Lung (tissue), 12 donors: Measurements from ENCODE around the gene INVS. TPM values are rescaled to one million over a fixed set of nuclear protein-coding genes. Genes with fewer than 3 reads are reported as not detected.

Experiments
- ATAC-seq: fragments of 200-7000 bp; cut with Tn5 transposase; one replicate; pipeline ENCODE4 v1.9.1; 2020; ENCODE audit warnings: moderate number of reproducible peaks; ENCODE audit not compliant: insufficient read depth, low FRiP score
- DNase-seq, 3 donors: peaks; one replicate each; pipeline ENCODE4 v3.0.0-alpha.2; 2013 to 2017
- H3K27ac ChIP-seq, 2 donors: one replicate each; pipeline ENCODE4 v1.5.1; 2013; ENCODE audit warnings: mild to moderate bottlenecking in 2 of 2, moderate library complexity in 2 of 2, control low read depth in 1 of 2, inconsistent platforms in 1 of 2, low read depth in 1 of 2, low read length in 1 of 2
- H3K27me3 ChIP-seq, 3 donors: one replicate each; pipeline ENCODE4 v1.5.1; 2013; ENCODE audit warnings: low read length in 2 of 3; ENCODE audit not compliant: control insufficient read depth in 3 of 3, insufficient read depth in 3 of 3
- H3K36me3 ChIP-seq, 4 donors: one replicate each; pipeline ENCODE4 v1.5.1; 2013; ENCODE audit warnings: low read length in 4 of 4, mild to moderate bottlenecking in 1 of 4, moderate library complexity in 1 of 4; ENCODE audit not compliant: control insufficient read depth in 4 of 4, insufficient read depth in 4 of 4
- H3K4me1 ChIP-seq, 5 donors: one replicate each; pipeline ENCODE4 v1.5.1; 2013; ENCODE audit warnings: low read length in 5 of 5, mild to moderate bottlenecking in 2 of 5, moderate library complexity in 1 of 5; ENCODE audit not compliant: control insufficient read depth in 5 of 5, insufficient read depth in 5 of 5
- H3K4me3 ChIP-seq: one replicate; pipeline ENCODE4 v1.5.1; 2013; ENCODE audit warnings: mild to moderate bottlenecking, control low read depth, moderate library complexity
- H3K9ac ChIP-seq, 2 donors: one replicate each; pipeline ENCODE4 v1.5.1; 2013; ENCODE audit warnings: low read length in 2 of 2, control low read depth in 1 of 2; ENCODE audit not compliant: insufficient read depth in 1 of 2
- H3K9me3 ChIP-seq, 4 donors: one replicate each; pipeline ENCODE4 v1.5.1; 2013; ENCODE audit warnings: low read length in 3 of 4, mild to moderate bottlenecking in 1 of 4, moderate library complexity in 1 of 4; ENCODE audit not compliant: control insufficient read depth in 4 of 4, insufficient read depth in 3 of 4
- CTCF ChIP-seq: IDR thresholded peaks from 2 replicates; pipeline ENCODE4 v1.5.1; 2012; ENCODE audit warnings: mild to moderate bottlenecking; ENCODE audit errors: control extremely low read depth, extremely low read depth
- WGBS, 2 donors: extraction: QIAGEN DNeasy Blood & Tissue Kit; methylation state at CpG; one replicate each; pipeline ENCODE4 v1.1.7; 2013; 5-methylcytosine and 5-hydroxymethylcytosine counted together
- polyA plus RNA-seq, 2 donors: library from polyadenylated mRNA; stranded (reverse); fragments of 200-250 nt; gene quantifications; one replicate each; pipeline ENCODE4 v1.2.1, GENCODE V29; 2013
- total RNA-seq, 2 donors: library from RNA; depleted of rRNA in 1 of 2; stranded (reverse); fragments of >200 nt in 1 of 2; gene quantifications; one replicate each; pipeline ENCODE4 v1.2.1, GENCODE V29; 2014 to 2021
- donor health status: control.
- donor health status: control.
- donor health status: Bipolar disorder and iron deficiency.
- donor health status: healthy.
- donor health status: DM: yes; HTN: yes; CAD: no.

Gene INVS
- total and polyA plus RNA-seq, 4 donors, result 3.4 to 52.1 (median 12.5) TPM

- Histone ChIP-seq H3K27ac (no peak overlapping the region), H3K9ac (no peak overlapping the region), H3K4me1 (peaks cover 0 to 8% (median 0%) of the 10 kb centered on the region in 5 donors), H3K36me3 (peaks cover 1 to 6% (median 5%) of the 10 kb centered on the region in 4 donors), H3K4me3 (no peak overlapping the region), H3K27me3 (no peaks in the 10 kb centered on the region), H3K9me3 (peaks cover 0 to 2% (median 0%) of the 10 kb centered on the region in 4 donors)
- no peak for DNase-seq
- no peak for TF ChIP-seq CTCF
- no peak for ATAC-seq
- WGBS, 2 donors, result 90 to 91% methylated on average over 2 of the region's 2 CpGs
These were observed 26.2 kb downstream of the INVS start for GRCh38 chr9:100125236-100125635.

GRCh38 chr9:100125910-100126309, 26.9 kb downstream of the INVS start:
- DNase-seq (no peak), ATAC-seq (no peak)
- Histone ChIP-seq H3K9me3 (peaks cover 0 to 2% (median 0%) of the 10 kb centered on the region in 4 donors), H3K36me3 (peaks cover 1 to 5% (median 3%) of the 10 kb centered on the region in 4 donors), H3K4me1 (peaks cover 0 to 8% (median 0%) of the 10 kb centered on the region in 5 donors), H3K9ac (no peak overlapping the region), H3K4me3 (no peak overlapping the region), H3K27me3 (no peaks in the 10 kb centered on the region), H3K27ac (no peak overlapping the region)
- 92 to 94% methylated on average over 2 of the region's 2 CpGs for WGBS, 2 donors
- TF ChIP-seq CTCF, result no peak

DNA sequence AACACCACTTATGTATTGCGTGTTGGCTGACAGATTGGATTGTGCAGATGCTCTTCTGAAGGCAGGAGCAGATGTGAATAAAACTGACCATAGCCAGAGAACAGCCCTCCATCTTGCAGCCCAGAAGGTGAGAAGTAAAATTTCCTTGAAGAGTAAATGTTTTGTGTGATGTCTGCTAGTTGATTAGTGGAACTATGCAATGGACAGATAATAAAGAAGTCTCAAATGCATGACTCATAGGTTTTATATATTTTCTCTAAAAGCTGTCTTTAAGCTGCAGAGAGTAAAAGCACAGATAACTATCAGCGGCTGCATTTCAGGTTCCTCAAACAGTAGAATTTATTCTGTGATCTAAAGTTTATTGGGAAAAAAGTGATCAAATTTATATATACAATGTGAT, 27.4 kb downstream of the INVS start:
- H3K36me3 ChIP-seq, result peaks cover 1 to 5% (median 3%) of the 10 kb centered on the region in 4 donors
- H3K27me3 ChIP-seq, result no peaks in the 10 kb centered on the region
- H3K9me3 ChIP-seq, result peaks cover 0 to 2% (median 0%) of the 10 kb centered on the region in 4 donors
- H3K9ac ChIP-seq, result no peak overlapping the region
- H3K27ac ChIP-seq, result no peak overlapping the region
- DNase-seq (no peak), ATAC-seq (no peak)
- H3K4me3 ChIP-seq, result no peak overlapping the region
- H3K4me1 ChIP-seq, result peaks cover 0 to 8% (median 0%) of the 10 kb centered on the region in 5 donors
- TF ChIP-seq CTCF, result no peak
- 94 to 99% methylated on average over 2 of the region's 2 CpGs for WGBS, 2 donors

DNA sequence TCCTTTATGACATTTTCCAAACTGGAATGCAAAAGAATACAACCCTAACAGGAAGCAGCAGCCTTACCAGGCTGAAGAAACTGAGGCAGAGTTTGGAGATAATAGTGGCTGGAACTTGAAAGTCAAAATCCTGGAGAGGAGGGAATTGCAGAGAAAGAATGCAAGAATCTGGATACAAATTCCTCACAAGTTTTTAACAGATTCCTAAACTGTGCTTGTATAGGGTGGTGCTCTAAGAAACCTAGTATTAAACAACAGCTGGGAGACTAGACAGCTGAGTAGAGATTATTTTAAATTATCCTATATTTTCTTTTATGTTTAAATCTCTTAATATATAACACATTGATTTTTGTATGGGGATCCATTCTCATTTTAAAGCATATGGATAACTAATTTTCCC, 30.7 kb downstream of the INVS start:
- TF ChIP-seq CTCF, result no peak
- no peak overlapping the region for H3K4me3 ChIP-seq
- peaks cover 1 to 14% (median 7%) of the 10 kb centered on the region in 4 donors for H3K36me3 ChIP-seq
- no peak for DNase-seq
- no peak overlapping the region for H3K27ac ChIP-seq
- no peak overlapping the region for H3K9ac ChIP-seq
- H3K9me3 ChIP-seq, result no peaks in the 10 kb centered on the region
- H3K27me3 ChIP-seq, result no peaks in the 10 kb centered on the region
- peaks cover 0 to 8% (median 0%) of the 10 kb centered on the region in 5 donors for H3K4me1 ChIP-seq
- no peak for ATAC-seq
